ENCODE data around the gene DNAAF6.

The DNAAF6 gene

DNA sequence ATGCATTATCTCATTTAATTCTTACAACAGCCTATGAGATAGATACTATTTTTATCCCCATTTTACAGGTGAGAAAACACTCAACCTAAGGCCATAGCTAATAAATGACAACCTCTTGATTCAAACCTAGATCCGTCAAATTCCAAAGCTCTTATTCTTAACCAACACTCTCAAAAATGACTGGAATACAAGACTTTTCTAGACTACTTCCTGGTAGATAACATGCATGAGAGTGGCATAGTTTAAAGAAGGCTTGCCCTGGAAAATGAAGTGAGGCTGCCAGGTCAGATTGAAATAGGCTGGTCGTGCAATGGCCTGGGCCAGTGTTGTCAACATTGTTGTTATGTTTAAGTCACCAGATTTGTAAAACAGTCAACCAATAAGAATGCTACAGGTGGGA is 86.6 kb downstream of the DNAAF6 start:
- no peak for DNase-seq (ENCODE audit: low read depth)
